SU-DHL-6 (cell line): ENCODE results near the gene CTRB1.
"Not testable (repeated sequence)": the region's sequence is repeated elsewhere in the genome, so short reads cannot be mapped to it uniquely, and the experiment has no call there.

ENCODE experiments used
- EZH2phosphoT487 ChIP-seq: fragments of 200-600 bp; sonication (generic), shearing (Covaris generic); conservative IDR thresholded peaks from 2 replicates; pipeline ENCODE4 v1.6.1; 2018; ENCODE audit warnings: mild to moderate bottlenecking, antibody characterized with exemption, low read length, moderate library complexity, mixed read lengths
- TF ChIP-seq, protein P1 (sequence below): fragments of 200-600 bp; sonication (generic); IDR thresholded peaks from one replicate; pipeline ENCODE4 v1.5.1; 2017; ENCODE audit warnings: antibody characterized with exemption, mild to moderate bottlenecking, low read length, moderate library complexity; ENCODE audit not compliant: insufficient read depth, poor library complexity, severe bottlenecking

- TF ChIP-seq, protein P1, sequence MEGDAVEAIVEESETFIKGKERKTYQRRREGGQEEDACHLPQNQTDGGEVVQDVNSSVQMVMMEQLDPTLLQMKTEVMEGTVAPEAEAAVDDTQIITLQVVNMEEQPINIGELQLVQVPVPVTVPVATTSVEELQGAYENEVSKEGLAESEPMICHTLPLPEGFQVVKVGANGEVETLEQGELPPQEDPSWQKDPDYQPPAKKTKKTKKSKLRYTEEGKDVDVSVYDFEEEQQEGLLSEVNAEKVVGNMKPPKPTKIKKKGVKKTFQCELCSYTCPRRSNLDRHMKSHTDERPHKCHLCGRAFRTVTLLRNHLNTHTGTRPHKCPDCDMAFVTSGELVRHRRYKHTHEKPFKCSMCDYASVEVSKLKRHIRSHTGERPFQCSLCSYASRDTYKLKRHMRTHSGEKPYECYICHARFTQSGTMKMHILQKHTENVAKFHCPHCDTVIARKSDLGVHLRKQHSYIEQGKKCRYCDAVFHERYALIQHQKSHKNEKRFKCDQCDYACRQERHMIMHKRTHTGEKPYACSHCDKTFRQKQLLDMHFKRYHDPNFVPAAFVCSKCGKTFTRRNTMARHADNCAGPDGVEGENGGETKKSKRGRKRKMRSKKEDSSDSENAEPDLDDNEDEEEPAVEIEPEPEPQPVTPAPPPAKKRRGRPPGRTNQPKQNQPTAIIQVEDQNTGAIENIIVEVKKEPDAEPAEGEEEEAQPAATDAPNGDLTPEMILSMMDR, result not testable (repeated sequence)
- not testable (repeated sequence) for TF ChIP-seq EZH2phosphoT487
Observed at GRCh38 chr16:75209514-75209913, 9.3 kb upstream of the CTRB1 start.
